Activated CD4-positive, alpha-beta T cell treated with anti-CD3 and anti-CD28 coated beads, Interleukin-2, amount 50 U/mL, for 24 hours (primary cell): ENCODE data around the gene CFAP206.

Source experiments
- DNase-seq, 2 donors: peaks; one replicate each; pipeline ENCODE4 v3.0.0-alpha.2; 2020; ENCODE audit warnings: low read depth in 1 of 2, low spot score in 1 of 2

Gene CFAP206

GRCh38 chr6:87407901-87408720 is at the start of gene CFAP206:
CFAP206 (plus strand) TSS chr6:87407972; CDS start chr6:87409840, 1,868 bp downstream.
- DNase-seq, result peak; percentile 54 to 73

- no peak for DNase-seq
Measured at GRCh38 chr6:87364602-87365252, 43.0 kb upstream of the CFAP206 start.

- no peak for DNase-seq
Measured at GRCh38 chr6:87366072-87366827, 41.5 kb upstream of the CFAP206 start.

- DNase-seq, result no peak
Measured at GRCh38 chr6:87366899-87367298, 40.9 kb upstream of the CFAP206 start.

- DNase-seq, result no peak
Measured at GRCh38 chr6:87373377-87373776, 34.4 kb upstream of the CFAP206 start.

GRCh38 chr6:87375315-87375714 is 32.5 kb upstream of the CFAP206 start:
- no peak for DNase-seq

- no peak for DNase-seq
Measured at GRCh38 chr6:87376643-87377042, 31.1 kb upstream of the CFAP206 start.

GRCh38 chr6:87378947-87379346 is 28.8 kb upstream of the CFAP206 start:
- no peak for DNase-seq

- no peak for DNase-seq
Measured at GRCh38 chr6:87382861-87383260, 24.9 kb upstream of the CFAP206 start.

GRCh38 chr6:87384038-87384437 is 23.7 kb upstream of the CFAP206 start:
- no peak for DNase-seq

GRCh38 chr6:87384449-87384848 is 23.3 kb upstream of the CFAP206 start:
- no peak for DNase-seq

- no peak for DNase-seq
Measured at GRCh38 chr6:87391334-87391733, 16.4 kb upstream of the CFAP206 start.

- peak in 1 of 2 donors; percentile 51 for DNase-seq
Measured at GRCh38 chr6:87393026-87393622, 14.6 kb upstream of the CFAP206 start.

- no peak for DNase-seq
Measured at GRCh38 chr6:87395431-87395830, 12.3 kb upstream of the CFAP206 start.

GRCh38 chr6:87396595-87397392 is 11.0 kb upstream of the CFAP206 start:
- DNase-seq, result no peak

- no peak for DNase-seq
Measured at GRCh38 chr6:87397656-87398055, 10.1 kb upstream of the CFAP206 start.

GRCh38 chr6:87401832-87402231 is 5.9 kb upstream of the CFAP206 start:
- no peak for DNase-seq

- no peak for DNase-seq
Measured at GRCh38 chr6:87407561-87407900, 241 bp upstream of the CFAP206 start.

GRCh38 chr6:87408721-87409155 is 966 bp downstream of the CFAP206 start:
- DNase-seq, result no peak

GRCh38 chr6:87419266-87419665 is 11.5 kb downstream of the CFAP206 start:
- no peak for DNase-seq

GRCh38 chr6:87420360-87420759 is 12.6 kb downstream of the CFAP206 start:
- no peak for DNase-seq
